HG02884 (cell line): ENCODE data around the gene RIPK3.
A peak's percentile ranks its signal among the peaks of the same experiment; 100 is the strongest.

ENCODE experiments used
- ATAC-seq: cut with Tn5 transposase; IDR thresholded peaks from one replicate; pipeline ENCODE4 v1.9.1; 2021; ENCODE audit warnings: mild to moderate bottlenecking, moderate library complexity; ENCODE audit not compliant: unreplicated experiment

Gene RIPK3

DNA sequence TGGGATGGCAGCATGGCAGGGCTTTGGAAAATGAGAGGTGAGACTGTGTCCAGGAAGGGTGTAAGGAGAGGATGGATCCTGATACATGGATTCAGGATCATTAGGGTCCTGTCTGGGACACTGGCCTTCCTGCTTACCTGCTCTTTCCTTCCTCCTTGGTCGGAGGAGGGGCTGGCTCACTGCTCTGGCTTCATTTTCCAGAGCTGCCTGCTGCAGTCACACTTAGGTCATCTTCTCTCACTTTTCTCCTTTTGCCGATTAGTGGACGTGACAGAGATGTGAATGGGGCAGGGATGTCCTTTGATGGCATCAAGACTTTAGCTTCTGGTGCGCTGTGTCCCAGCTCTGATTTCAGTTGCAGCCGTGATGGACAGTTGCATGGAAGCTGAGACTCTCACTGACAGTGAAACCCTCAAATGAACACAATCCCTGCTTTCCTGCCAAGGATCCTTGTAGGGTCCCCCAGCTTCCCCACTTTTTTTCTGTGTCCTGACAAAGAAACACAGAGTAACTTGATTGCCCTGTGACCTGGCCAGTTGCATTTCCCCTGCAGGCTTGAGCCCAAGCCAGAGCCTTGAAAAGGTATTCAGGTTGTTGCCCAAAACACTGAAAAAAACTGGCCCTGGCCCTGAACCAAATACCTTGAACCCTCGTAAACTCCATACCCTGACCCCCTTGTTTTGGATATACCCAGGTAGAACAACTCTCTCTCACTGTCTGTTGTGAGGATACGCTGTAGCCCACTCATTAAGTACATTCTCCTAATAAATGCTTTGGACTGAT lies 31.3 kb downstream of the RIPK3 start:
- ATAC-seq = no peak

- no peak for ATAC-seq
These were observed 32.0 kb downstream of the RIPK3 start, which contains the start of gene CIDEB for GRCh38 chr14:24307575-24308341. CIDEB (minus strand) TSS chr14:24307977; CDS start chr14:24307858, 119 bp downstream.

- no peak for ATAC-seq
These were observed 32.6 kb downstream of the RIPK3 start for GRCh38 chr14:24307156-24307574.

GRCh38 chr14:24304019-24304387 lies 35.8 kb downstream of the RIPK3 start:
- ATAC-seq = no peak

DNA sequence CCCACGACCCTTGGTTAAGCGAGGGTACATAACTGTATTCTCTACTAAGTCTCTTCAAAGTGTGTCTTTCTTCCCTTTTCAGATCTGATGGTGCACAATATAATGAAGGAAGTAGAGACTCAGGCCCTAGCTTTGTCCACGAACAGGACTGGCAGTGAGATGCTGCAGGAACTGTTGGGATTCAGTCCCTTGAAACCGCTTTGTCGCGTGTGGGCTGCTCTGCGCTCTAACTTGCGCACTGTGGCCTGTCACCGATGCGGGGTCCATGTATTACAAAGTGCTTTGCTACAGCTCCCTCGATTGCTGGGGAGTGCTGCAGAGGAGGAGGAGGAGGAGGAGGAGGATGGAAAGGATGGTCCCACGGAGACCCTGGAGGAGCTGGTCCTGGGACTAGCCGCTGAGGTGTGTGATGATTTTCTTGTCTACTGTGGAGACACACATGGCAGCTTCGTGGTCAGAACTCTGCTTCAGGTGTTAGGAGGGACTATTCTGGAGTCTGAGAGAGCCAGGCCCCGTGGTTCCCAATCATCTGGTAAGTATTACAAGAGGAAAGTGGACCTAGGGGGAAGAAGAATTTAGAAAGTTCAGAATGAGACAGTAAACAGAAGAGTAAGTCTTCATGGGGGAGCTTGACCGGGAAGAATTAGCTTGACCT lies 39.3 kb downstream of the RIPK3 start:
- no peak for ATAC-seq

DNA sequence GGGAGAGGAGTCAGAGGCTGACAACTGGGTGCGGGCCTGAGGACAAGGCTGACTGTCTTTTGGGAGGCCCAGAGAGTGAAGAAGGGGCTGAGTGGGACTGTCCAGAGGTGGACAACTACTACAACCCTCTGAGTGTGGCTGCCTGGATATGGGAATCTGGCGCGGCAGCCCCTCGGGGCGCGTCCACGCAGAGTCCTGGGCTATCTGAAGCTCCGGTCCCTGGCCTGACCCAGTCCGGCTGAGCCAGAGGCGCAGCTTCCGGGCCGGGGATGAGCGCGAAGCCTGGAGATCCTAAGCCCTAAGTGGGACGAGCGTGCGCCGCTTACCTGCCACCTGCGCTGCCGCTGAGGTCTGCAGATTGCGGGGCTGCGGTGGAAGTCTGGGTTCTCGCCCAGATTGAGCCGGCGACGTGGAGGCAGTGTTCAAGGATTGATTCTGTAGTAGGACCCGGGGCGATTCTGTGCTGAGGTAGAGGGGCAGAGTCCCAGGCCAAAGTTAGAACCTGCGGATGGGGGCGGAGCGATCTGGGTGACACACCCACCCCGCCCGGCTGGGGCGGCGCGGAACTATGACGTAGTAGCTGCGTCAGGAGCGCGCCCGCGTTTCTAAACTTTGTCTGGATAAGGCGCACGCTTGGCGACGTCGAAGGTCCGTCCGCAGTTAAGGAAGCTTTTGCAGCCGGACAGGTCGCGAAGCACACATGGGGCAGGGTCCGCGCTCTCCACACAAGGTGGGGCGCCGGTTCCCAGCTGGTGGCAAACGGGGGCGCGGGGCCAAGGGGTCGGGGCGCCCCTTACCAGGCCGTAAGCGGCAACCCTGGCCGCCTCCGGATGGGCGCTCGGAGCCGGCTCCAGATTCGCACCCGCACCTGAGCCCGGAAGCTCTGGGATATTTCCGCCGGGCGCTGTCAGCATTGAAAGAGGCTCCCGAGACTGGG lies 40.3 kb downstream of the RIPK3 start, which contains the start of the genes DHRS1 and NOP9:
DHRS1 (minus strand) TSS at position 526 of the 937 bp plus-strand sequence. CDS start 674 bp downstream, outside the sequence.
NOP9 (plus strand) TSS at position 596 of the 937 bp plus-strand sequence; CDS start at position 701, 105 bp downstream.
- peak; percentile 62 for ATAC-seq

- ATAC-seq = peak; percentile 5
These were observed 40.9 kb downstream of the RIPK3 start for GRCh38 chr14:24298892-24299254.

GRCh38 chr14:24297190-24297964 lies 42.4 kb downstream of the RIPK3 start:
- ATAC-seq = peak; percentile 10

DNA sequence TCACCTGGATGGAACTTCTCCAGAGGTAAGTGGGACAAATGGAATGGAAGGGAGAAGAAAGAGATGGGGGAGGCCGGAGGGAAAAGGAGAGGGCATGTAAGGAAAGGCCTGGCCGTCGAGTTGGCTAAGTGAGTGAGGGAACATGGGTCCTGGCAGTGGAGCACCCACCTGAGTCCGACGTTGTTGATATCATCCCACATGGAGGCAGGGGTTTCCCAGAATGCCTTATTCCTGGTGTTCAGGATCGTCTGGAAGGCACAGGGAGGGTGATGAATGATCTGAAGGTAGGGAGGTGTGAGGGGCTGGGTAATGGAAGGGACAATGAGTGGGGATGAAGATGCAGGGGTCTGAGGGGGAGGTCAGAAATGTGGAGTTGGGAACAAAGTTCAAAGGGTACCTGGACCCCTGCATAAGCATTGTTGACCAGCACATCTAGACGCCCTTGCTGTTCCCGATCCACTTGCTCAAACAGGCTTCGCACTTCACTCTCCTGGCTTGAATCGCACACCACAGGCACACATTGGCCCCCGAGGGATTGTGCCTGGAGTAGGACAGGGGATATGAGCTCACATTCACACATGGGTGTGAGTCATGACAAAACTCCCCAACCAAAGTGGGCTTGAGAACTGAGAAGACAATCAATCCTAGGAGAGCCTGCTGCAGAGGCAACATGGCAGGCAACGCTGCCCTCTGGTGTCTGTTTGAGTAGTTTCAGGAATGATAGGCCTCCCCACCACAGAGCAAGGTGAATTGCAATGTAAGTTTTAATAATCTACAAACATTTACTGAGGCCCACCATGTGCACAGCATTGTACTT lies 43.2 kb downstream of the RIPK3 start:
- peak; percentile 50 for ATAC-seq

DNA sequence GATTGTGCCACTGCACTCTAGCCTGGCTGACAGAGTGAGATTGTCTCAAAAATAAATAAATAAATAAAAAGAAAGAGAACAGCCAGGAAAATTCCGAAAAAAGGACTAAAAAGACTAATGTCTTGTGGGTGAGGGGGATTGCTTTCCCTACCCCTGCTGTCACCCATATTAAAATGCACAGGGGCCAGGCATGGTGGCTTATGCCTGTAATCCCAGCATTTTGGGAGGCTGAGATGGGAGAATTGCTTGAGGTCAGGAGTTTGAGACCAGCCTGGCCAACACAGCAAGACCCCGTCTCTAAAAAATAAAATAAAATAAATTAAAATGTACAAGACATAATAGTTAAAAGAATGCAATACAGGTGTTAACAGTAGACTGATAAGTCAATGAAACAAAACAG lies 46.3 kb downstream of the RIPK3 start:
- ATAC-seq = no peak

GRCh38 chr14:24292118-24292807 lies 47.5 kb downstream of the RIPK3 start:
- ATAC-seq = no peak

GRCh38 chr14:24291446-24292117 lies 48.2 kb downstream of the RIPK3 start:
- no peak for ATAC-seq

- no peak for ATAC-seq
These were observed 49.0 kb downstream of the RIPK3 start for GRCh38 chr14:24290746-24291145.

DNA sequence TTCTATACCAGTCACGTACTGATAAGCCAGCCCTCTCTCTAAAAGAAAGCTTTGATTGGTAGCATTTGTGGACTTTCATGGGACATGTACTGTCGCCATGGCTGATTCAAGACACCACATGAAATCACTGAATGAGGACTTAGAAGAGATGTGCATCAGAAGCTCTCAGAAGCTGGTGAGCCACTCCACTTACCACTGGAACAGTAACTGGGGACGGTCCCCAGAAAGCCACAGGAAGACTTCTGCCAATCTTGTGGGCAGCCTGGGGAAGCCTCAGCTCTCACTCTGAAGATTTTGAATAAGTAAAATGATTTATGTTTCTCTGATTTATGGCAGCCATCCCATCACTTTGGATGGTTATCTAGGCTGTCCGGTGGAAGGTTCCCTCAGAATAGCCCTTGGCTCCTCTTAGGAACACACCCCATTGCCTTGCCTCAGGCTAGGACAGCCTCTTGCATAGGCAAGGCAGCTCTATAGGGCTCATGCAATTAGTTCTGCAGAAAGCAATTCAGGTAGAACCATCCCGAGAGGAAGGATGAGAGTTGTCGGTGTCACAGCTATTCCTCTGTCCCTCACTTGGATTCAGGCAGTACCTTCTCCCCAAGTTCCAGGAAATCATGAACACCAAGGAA lies 50.0 kb downstream of the RIPK3 start:
- no peak for ATAC-seq

- ATAC-seq = no peak
These were observed 52.8 kb downstream of the RIPK3 start for GRCh38 chr14:24286996-24287395.
